GM12801 (cell line): ENCODE results near the gene PDE5A.

Experiments
- TF ChIP-seq, protein P1 (sequence below): IDR thresholded peaks from one replicate; pipeline ENCODE4 v1.5.1; 2011; ENCODE audit warnings: control low read depth; ENCODE audit not compliant: insufficient read length; ENCODE audit errors: extremely low read depth

PDE5A gene

DNA sequence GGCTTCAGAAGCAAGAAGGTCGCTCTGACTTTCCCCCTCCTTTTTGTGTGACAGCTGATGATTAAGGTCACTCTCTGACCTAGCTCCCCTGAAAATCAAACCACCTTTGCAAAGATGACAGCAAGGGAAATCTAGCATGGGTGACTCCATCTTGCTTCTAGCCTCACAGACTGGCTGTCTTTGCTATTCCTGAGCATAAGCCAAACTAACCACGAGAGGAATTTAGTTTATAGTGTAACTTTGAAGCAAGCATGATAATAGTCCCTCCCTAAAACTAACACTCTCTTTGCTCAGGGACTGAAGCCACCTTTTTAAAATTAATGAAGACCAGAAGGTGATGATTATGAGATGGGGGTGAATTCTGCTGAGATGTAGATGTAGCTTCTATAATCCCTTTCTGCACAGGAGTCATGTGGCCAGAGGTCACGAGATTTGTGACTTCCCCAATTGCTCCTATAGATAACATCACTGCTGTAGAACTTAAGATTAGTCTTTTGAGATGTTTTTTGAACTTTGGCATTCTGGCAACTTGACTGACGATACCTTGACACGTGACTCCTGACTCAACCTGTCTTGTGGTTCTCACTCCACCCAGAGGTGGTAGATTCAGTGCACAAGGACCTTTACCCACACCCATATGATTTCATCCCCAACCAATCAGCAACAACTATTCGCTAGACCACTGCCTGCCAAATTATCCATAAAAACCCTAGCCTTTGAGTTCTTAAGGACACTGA, 14.9 kb upstream of the PDE5A start:
- TF ChIP-seq, protein P1, sequence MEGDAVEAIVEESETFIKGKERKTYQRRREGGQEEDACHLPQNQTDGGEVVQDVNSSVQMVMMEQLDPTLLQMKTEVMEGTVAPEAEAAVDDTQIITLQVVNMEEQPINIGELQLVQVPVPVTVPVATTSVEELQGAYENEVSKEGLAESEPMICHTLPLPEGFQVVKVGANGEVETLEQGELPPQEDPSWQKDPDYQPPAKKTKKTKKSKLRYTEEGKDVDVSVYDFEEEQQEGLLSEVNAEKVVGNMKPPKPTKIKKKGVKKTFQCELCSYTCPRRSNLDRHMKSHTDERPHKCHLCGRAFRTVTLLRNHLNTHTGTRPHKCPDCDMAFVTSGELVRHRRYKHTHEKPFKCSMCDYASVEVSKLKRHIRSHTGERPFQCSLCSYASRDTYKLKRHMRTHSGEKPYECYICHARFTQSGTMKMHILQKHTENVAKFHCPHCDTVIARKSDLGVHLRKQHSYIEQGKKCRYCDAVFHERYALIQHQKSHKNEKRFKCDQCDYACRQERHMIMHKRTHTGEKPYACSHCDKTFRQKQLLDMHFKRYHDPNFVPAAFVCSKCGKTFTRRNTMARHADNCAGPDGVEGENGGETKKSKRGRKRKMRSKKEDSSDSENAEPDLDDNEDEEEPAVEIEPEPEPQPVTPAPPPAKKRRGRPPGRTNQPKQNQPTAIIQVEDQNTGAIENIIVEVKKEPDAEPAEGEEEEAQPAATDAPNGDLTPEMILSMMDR = no peak

DNA sequence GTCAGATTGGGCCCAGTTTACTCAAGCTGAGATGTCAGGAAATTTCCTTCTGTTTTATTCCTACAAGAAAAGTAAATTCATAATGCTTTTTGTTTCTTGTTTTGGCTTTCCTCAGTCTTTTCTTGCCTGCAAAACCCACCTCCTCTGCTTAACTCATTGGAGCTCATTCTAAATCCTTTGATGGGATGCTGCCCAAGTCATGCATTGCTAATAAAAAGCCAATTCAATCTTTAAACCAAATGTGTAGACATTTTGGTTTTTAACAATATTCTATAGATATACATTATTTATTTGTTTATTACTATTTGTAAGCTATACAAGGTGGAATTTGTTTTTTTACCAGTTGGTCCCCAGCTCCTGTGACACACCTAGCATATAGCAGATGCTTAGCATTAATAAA, 13.2 kb upstream of the PDE5A start:
- TF ChIP-seq, protein P1 = no peak

DNA sequence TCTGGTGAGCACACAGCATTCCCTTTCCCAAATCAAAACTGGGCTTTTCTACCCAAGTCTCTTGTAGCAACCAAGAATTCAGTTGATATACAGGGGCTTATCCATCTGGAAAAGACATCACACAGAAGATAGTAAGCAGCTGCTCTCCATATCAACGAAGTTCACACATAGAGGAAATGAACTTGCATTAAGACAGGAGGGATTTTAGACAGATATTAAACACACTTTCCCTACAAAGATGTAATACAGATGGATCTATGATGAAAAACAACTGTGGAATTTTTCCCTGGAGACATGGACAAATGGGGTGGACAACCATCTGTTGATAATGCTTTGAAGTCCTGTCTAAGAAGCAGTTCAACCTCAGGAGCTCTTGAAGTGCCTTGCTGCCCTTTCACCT, 9.8 kb upstream of the PDE5A start:
- TF ChIP-seq, protein P1 = no peak

DNA sequence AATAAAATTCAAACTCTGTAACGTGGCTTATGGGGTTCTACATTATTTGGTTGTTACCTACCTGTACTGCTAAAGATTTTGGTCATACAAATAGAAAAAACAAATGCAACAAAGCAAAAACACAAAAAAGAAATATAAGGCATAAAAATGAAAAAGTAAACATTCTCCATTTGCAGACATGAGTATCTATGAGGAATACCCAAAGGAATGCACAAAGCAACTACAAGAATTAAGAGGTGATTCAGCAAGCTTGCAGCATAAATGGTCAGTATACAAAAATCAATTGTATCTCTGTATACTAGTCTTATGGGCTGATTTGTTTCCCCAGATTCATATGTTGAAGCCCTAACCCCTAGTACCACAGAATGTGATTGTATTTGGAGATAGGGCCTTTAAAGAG, 3.6 kb upstream of the PDE5A start:
- TF ChIP-seq, protein P1 = no peak

DNA sequence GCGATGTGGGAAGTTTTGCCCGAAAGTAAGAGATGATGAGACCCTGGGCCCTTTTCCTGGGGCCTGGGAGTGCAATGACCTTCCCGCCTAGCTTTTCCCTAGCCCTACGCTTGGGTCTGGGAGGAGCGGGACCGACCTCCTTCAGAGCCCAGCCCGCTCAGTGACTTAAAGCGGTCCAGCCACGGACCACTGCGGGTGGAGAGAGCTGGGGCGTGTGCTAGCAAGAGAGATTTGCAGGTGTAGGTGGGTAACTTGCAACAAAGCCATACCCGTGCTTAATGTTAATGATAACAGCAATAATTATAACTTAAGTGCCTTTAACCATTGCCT, 503 bp upstream of the PDE5A start:
- TF ChIP-seq, protein P1 = no peak

DNA sequence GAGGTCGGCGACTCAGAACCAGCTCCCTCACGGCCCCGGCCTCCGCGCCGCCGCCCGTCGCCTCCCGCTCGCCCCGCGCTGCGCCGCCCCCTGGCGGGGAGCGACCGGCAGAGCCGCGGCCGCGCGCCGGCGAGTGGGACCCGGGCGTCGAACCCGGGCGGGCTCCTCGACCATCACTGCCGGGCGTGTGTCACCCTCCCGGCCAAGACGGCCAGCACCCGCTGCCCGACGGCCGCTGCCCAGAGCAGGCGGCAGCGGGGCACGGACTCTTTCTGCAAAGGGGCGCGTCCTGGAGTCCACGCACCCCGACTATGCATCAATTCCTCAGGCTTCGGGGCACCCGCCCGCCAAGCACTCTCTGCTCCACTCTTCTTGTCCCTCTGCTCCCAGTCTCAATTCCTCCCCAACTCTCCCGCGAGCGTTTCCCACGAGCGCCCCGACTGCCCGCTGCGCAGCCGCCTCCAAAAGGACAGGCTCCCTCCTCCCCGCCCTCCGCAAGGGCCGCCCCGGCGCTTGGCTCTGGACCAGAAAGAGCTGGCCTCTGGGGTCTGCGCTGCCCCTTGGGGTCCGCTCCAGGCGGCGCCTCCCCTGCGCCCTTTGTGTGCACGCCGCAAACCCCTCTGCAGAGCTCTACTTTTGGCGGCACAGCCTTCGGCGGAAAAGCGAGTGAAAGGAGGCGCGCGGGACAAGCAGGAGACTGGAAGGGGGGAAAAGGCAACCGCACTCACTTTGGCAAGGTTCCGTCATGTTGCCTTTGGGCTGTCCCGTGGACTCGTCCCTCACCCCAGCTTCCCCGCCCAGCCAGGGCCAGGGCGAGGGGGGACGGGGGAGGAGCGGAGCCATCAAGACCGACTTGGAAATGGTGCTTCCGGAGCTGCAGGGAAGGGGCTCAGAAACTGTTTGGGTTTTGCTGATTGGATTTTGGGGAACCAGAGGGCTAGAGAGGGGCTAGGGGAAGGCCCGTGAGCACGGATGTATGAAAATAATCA, 1.0 kb downstream of the PDE5A start:
- TF ChIP-seq, protein P1 = no peak

DNA sequence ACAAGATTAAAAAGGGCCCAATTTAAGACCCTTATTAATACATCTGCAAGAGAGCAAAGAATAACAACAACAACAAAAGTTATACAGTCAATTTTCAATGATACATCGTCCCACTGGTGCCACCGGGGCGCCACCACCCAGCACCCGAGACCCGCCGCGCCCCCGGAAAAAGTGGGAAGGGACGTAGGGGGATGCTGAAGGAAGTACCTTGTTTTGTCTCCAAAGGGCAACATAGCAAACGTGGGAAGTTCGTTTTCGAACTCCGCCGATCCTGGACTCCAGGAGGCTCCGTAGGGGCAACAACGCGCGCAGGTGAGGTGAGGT, 1.7 kb downstream of the PDE5A start:
- TF ChIP-seq, protein P1 = no peak
